Esophagus squamous epithelium (tissue), 5 donors: ENCODE results near the gene PRKCE. TPM values are rescaled to one million over a fixed set of nuclear protein-coding genes. Genes with fewer than 3 reads are reported as not detected.
A peak's percentile ranks its signal among the peaks of the same experiment; 100 is the strongest.

Experiments
- DNase-seq: peaks from one replicate; lab custom pipeline; 2025; lab: John Stamatoyannopoulos, UW
- H3K27ac ChIP-seq, 4 donors: fragments of 200-600 bp; sonication (generic); one replicate each; pipeline ENCODE4 v1.5.1; 2016 to 2019; ENCODE audit warnings: mild to moderate bottlenecking in 1 of 4
- H3K27me3 ChIP-seq, 4 donors: fragments of 200-600 bp; sonication (generic); 1 replicate in 3 of 4; 2 replicates in 1 of 4; pipeline versions ENCODE4 v1.5.1 to v1.6.0; 2017 to 2021; ENCODE audit warnings: antibody characterized with exemption in 1 of 4
- H3K36me3 ChIP-seq, 3 donors: fragments of 200-600 bp; sonication (generic); one replicate each; pipeline ENCODE4 v1.5.1; 2016 to 2019
- H3K4me1 ChIP-seq, 3 donors: fragments of 200-600 bp; sonication (generic); one replicate each; pipeline ENCODE4 v1.5.1; 2017 to 2019
- H3K4me3 ChIP-seq, 4 donors: fragments of 200-600 bp; sonication (generic); 1 replicate in 3 of 4; 2 replicates in 1 of 4; pipeline ENCODE4 v1.5.1; 2016 to 2019; ENCODE audit warnings: mild to moderate bottlenecking in 2 of 4, moderate library complexity in 1 of 4
- H3K9me3 ChIP-seq, 3 donors: fragments of 200-600 bp; sonication (generic); one replicate each; pipeline ENCODE4 v1.5.1; 2016 to 2019
- CTCF ChIP-seq, 6 experiments: fragments of 450-650 bp in 4 of 6; fragments of 200-600 bp in 2 of 6; sonication (generic) in 2 of 6; IDR thresholded peaks; one replicate each; pipeline ENCODE4 v1.5.1; 2016 to 2019; ENCODE audit warnings: antibody characterized with exemption in 6 of 6, mild to moderate bottlenecking in 4 of 6, moderate library complexity in 4 of 6
- POLR2A ChIP-seq, 4 donors: fragments of 450-650 bp; IDR thresholded peaks; one replicate each; pipeline ENCODE4 v1.6.1; 2017; ENCODE audit warnings: antibody characterized with exemption in 4 of 4, mild to moderate bottlenecking in 4 of 4, moderate library complexity in 3 of 4
- WGBS, 2 donors: methylation state at CpG; one replicate each; pipeline ENCODE4 v1.1.5; 2018; 5-methylcytosine and 5-hydroxymethylcytosine counted together
- intact Hi-C: fragments of 100-400 bp; cut with DNase I; formaldehyde crosslinking; loops from one replicate; pipeline ENCODE4 v1.15.0; 2022
- total RNA-seq, 4 donors: library from RNA; depleted of rRNA; stranded (reverse); fragments of >200 nt; gene quantifications; one replicate each; pipeline ENCODE4 v1.1.0, GENCODE V29; 2016
- donor health status: DM: yes; HTN: yes; CAD: no.

PRKCE gene
- total RNA-seq, 4 donors from 2014 or later = 6.5 to 13.7 (median 9.9) TPM

DNA sequence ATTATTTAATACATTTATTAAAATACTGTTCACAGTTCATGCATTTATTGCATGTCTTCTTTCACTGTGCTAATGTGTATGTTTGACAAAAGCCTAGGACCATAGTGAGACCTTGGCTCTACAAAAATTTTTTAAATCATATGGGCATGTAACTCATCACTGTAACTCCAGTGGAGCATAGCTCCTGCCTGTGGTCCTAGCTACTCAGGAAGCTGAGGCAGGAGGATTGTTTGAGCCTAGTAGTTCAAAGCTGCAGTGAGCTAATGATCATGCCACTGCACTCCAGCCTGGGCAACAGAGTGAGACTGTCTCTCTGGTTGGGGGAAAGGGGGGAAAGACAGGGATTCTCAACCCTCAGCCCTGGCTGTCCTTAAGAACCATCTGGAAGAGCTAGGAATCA lies 137.8 kb downstream of the PRKCE start:
- no peak for DNase-seq
- H3K4me1 ChIP-seq = peaks cover 0 to 3% (median 0%) of the 10 kb centered on the region in 3 donors
- H3K27ac ChIP-seq = no peak overlapping the region
- H3K9me3 ChIP-seq = no peaks in the 10 kb centered on the region
- TF ChIP-seq POLR2A (IDR thresholded peaks at IDR 0.05) = no peak
- no peak for TF ChIP-seq CTCF (IDR thresholded peaks at IDR 0.05)
- no peak overlapping the region for H3K4me3 ChIP-seq
- intact Hi-C loops = no loop called here
- H3K36me3 ChIP-seq = no peaks in the 10 kb centered on the region
- H3K27me3 ChIP-seq = no peaks in the 10 kb centered on the region

- Histone ChIP-seq H3K36me3 (no peaks in the 10 kb centered on the region), H3K4me3 (no peak overlapping the region), H3K9me3 (no peaks in the 10 kb centered on the region), H3K4me1 (peaks cover 0 to 4% (median 0%) of the 10 kb centered on the region in 3 donors), H3K27me3 (no peaks in the 10 kb centered on the region), H3K27ac (peak overlapping the region in 1 of 4 donors; percentile 8)
- TF ChIP-seq CTCF (IDR thresholded peaks at IDR 0.05) (no peak), POLR2A (IDR thresholded peaks at IDR 0.05) (no peak)
- no peak for DNase-seq
- intact Hi-C loops = loop anchor here (10.0 kb wide), 1 partner anchor 145 kb away; no protein-coding TSS in a partner anchor
- WGBS, 2 donors = 70 to 75% methylated on average over 9 to 10 of the region's 10 CpGs
These were observed 138.7 kb downstream of the PRKCE start for GRCh38 chr2:45789961-45790723.

- H3K36me3 ChIP-seq = no peaks in the 10 kb centered on the region
- no peak for DNase-seq
- 62 to 73% methylated on average over 7 of the region's 7 CpGs for WGBS, 2 donors
- peaks cover 0 to 4% (median 0%) of the 10 kb centered on the region in 3 donors for H3K4me1 ChIP-seq
- no peak overlapping the region for H3K27ac ChIP-seq
- H3K27me3 ChIP-seq = no peaks in the 10 kb centered on the region
- TF ChIP-seq POLR2A (IDR thresholded peaks at IDR 0.05) = no peak
- no peak for TF ChIP-seq CTCF (IDR thresholded peaks at IDR 0.05)
- H3K4me3 ChIP-seq = no peak overlapping the region
- no peaks in the 10 kb centered on the region for H3K9me3 ChIP-seq
- intact Hi-C loops = loop anchor here (10.0 kb wide), 1 partner anchor 141 kb away; no protein-coding TSS in a partner anchor
These were observed 142.0 kb downstream of the PRKCE start for GRCh38 chr2:45793305-45793962.

DNA sequence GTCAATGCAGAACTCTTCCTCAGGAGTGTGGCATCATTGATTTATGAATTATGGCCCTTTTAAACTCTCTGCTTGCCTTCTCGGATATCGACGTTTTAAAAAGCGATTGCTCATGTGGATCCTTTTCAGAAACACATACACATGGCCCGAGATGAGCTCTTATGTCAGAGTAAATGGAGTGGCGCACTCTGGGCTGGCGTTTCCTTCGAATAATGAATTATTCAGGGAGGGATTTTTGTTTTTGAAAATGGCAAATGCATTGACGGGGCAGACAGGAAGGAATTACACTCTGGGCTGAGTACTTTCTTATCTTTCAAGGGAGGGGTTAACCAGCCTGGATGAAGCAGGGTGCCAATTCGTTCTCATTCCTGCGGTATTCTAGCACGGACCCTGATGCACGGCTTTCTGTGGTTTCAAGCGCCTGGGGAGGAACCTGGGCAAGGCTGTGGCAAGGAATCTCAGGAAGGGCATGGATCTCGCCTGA lies 142.7 kb downstream of the PRKCE start:
- DNase-seq = no peak
- Histone ChIP-seq H3K9me3 (no peaks in the 10 kb centered on the region), H3K36me3 (no peaks in the 10 kb centered on the region), H3K4me1 (peaks cover 0 to 4% (median 0%) of the 10 kb centered on the region in 3 donors), H3K4me3 (peak overlapping the region in 1 of 4 donors; percentile 18), H3K27ac (no peak overlapping the region), H3K27me3 (no peaks in the 10 kb centered on the region)
- 76 to 78% methylated on average over 15 of the region's 15 CpGs for WGBS, 2 donors
- no peak for TF ChIP-seq CTCF (IDR thresholded peaks at IDR 0.05)
- no peak for TF ChIP-seq POLR2A (IDR thresholded peaks at IDR 0.05)
- intact Hi-C loops = loop anchor here (10.0 kb wide), 1 partner anchor 141 kb away; no protein-coding TSS in a partner anchor

DNA sequence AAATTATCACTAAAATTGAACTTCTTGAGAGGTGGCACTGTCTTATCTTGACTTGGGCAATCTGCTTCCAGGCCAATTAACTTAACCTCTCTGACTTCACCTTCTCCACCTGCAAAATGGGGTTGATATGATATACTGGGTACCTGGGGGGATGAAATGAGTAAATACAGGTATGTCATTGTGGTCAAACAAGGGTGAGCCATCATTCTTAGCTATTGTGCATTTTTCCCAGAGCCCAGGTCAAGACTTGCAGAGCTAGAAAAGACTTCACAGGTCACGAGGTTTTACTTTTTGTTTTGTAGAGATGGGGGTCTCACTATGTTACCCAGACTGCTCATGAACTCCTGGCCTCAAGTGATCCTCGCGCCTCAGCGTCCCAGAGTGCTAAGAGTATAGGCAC lies 145.0 kb downstream of the PRKCE start:
- intact Hi-C loops = loop anchor here (10.0 kb wide), 1 partner anchor 138 kb away; no protein-coding TSS in a partner anchor
- Histone ChIP-seq H3K4me3 (no peak overlapping the region), H3K27ac (no peak overlapping the region), H3K27me3 (no peaks in the 10 kb centered on the region), H3K4me1 (peaks cover 0 to 4% (median 0%) of the 10 kb centered on the region in 3 donors), H3K36me3 (no peaks in the 10 kb centered on the region), H3K9me3 (no peaks in the 10 kb centered on the region)
- WGBS, 2 donors = 73 to 85% methylated on average over 4 of the region's 4 CpGs
- TF ChIP-seq CTCF (IDR thresholded peaks at IDR 0.05) (no peak), POLR2A (IDR thresholded peaks at IDR 0.05) (no peak)
- no peak for DNase-seq
